ENCODE data around the gene VPS41. TPM values are rescaled to one million over a fixed set of nuclear protein-coding genes. Genes with fewer than 3 reads are reported as not detected.

VPS41 gene
- total and polyA plus RNA-seq, 4 donors: 9.2 to 24.1 (median 16.1) TPM

DNA sequence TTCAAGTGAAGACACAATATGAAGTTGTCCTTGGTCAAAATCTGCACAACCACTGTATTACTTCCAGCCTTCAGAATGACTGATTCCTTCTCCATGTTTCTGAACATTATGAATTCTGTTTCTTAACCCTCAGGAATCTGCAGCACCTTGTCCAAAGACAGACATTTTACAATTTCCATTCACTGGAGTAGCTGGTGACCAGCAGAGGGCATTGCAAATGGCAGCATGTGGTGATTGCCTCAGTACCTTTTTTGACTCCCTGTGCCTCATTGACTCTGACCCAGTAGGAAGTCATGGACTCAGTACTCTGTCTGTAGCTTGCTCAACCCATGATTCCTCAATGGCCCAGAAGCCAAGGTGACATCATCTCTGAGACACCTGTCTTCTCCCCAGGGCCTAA lies 879 bp upstream of the VPS41 start:
- H3K9me3 ChIP-seq (ENCODE audit: control insufficient read depth in 4 of 4, low read length in 3 of 4): no peaks in the 10 kb centered on the region

DNA sequence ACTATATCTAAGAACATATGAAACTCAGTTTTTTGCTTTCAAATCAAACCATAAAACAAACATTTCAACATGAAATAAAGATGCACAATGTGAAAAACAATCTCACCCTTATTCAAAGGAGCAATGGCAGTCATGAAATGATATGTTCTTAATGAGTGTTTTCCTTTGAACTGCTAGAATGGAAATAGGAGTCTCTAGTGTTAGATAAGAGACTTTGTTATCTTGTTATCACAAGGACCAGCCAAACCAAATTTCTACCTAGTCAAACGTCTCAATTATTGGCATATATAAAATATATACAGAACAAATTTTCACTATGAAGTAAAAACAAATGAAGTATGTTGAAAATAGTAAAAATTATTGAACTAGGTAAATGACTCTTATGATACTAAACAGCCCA lies 1.2 kb downstream of the VPS41 start:
- Histone ChIP-seq H3K9me3 (ENCODE audit: control insufficient read depth in 4 of 4, low read length in 3 of 4) (no peaks in the 10 kb centered on the region), H3K36me3 (ENCODE audit: control insufficient read depth in 4 of 4, insufficient read depth in 3 of 4, low read depth in 1 of 4, low read length in 3 of 4) (no peaks in the 10 kb centered on the region), H3K4me1 (ENCODE audit: control insufficient read depth in 4 of 4, insufficient read depth in 4 of 4, low read length in 3 of 4) (peaks cover 0 to 8% (median 5%) of the 10 kb centered on the region in 4 donors), H3K27me3 (ENCODE audit: control insufficient read depth in 4 of 4, insufficient read depth in 4 of 4, low read length in 3 of 4) (no peaks in the 10 kb centered on the region), H3K27ac (ENCODE audit: low read depth in 1 of 2, low read length in 2 of 2) (no peak overlapping the region), H3K4me3 (ENCODE audit: low read depth in 1 of 3, low read length in 3 of 3) (no peak overlapping the region), H3K9ac (ENCODE audit: low read depth in 1 of 2, low read length in 2 of 2) (no peak overlapping the region)
- TF ChIP-seq EGR1 (IDR thresholded peaks at IDR 0.05; ENCODE audit: low read depth in 2 of 2): no peak
- TF ChIP-seq, protein P1, sequence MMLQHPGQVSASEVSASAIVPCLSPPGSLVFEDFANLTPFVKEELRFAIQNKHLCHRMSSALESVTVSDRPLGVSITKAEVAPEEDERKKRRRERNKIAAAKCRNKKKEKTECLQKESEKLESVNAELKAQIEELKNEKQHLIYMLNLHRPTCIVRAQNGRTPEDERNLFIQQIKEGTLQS (IDR thresholded peaks at IDR 0.05): no peak
- TF ChIP-seq HNF4A (conservative IDR thresholded peaks at IDR 0.05): no peak
- TF ChIP-seq, protein P2, sequence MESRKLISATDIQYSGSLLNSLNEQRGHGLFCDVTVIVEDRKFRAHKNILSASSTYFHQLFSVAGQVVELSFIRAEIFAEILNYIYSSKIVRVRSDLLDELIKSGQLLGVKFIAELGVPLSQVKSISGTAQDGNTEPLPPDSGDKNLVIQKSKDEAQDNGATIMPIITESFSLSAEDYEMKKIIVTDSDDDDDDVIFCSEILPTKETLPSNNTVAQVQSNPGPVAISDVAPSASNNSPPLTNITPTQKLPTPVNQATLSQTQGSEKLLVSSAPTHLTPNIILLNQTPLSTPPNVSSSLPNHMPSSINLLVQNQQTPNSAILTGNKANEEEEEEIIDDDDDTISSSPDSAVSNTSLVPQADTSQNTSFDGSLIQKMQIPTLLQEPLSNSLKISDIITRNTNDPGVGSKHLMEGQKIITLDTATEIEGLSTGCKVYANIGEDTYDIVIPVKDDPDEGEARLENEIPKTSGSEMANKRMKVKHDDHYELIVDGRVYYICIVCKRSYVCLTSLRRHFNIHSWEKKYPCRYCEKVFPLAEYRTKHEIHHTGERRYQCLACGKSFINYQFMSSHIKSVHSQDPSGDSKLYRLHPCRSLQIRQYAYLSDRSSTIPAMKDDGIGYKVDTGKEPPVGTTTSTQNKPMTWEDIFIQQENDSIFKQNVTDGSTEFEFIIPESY (IDR thresholded peaks at IDR 0.05): no peak
- TF ChIP-seq, protein P3, sequence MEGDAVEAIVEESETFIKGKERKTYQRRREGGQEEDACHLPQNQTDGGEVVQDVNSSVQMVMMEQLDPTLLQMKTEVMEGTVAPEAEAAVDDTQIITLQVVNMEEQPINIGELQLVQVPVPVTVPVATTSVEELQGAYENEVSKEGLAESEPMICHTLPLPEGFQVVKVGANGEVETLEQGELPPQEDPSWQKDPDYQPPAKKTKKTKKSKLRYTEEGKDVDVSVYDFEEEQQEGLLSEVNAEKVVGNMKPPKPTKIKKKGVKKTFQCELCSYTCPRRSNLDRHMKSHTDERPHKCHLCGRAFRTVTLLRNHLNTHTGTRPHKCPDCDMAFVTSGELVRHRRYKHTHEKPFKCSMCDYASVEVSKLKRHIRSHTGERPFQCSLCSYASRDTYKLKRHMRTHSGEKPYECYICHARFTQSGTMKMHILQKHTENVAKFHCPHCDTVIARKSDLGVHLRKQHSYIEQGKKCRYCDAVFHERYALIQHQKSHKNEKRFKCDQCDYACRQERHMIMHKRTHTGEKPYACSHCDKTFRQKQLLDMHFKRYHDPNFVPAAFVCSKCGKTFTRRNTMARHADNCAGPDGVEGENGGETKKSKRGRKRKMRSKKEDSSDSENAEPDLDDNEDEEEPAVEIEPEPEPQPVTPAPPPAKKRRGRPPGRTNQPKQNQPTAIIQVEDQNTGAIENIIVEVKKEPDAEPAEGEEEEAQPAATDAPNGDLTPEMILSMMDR (IDR thresholded peaks at IDR 0.05; ENCODE audit: low read depth, low read length, missing input control): no peak
- TF ChIP-seq FOXA1 (IDR thresholded peaks at IDR 0.05): no peak
- TF ChIP-seq GABPA (IDR thresholded peaks at IDR 0.05 in 1 of 2, conservative IDR thresholded peaks at IDR 0.05 in 1 of 2): no peak
- TF ChIP-seq NR2F2 (IDR thresholded peaks at IDR 0.05): no peak
- TF ChIP-seq HNF4G (IDR thresholded peaks at IDR 0.05): no peak
- TF ChIP-seq RXRA (IDR thresholded peaks at IDR 0.05): no peak
- TF ChIP-seq SP1 (IDR thresholded peaks at IDR 0.05): no peak
- TF ChIP-seq, protein P4, sequence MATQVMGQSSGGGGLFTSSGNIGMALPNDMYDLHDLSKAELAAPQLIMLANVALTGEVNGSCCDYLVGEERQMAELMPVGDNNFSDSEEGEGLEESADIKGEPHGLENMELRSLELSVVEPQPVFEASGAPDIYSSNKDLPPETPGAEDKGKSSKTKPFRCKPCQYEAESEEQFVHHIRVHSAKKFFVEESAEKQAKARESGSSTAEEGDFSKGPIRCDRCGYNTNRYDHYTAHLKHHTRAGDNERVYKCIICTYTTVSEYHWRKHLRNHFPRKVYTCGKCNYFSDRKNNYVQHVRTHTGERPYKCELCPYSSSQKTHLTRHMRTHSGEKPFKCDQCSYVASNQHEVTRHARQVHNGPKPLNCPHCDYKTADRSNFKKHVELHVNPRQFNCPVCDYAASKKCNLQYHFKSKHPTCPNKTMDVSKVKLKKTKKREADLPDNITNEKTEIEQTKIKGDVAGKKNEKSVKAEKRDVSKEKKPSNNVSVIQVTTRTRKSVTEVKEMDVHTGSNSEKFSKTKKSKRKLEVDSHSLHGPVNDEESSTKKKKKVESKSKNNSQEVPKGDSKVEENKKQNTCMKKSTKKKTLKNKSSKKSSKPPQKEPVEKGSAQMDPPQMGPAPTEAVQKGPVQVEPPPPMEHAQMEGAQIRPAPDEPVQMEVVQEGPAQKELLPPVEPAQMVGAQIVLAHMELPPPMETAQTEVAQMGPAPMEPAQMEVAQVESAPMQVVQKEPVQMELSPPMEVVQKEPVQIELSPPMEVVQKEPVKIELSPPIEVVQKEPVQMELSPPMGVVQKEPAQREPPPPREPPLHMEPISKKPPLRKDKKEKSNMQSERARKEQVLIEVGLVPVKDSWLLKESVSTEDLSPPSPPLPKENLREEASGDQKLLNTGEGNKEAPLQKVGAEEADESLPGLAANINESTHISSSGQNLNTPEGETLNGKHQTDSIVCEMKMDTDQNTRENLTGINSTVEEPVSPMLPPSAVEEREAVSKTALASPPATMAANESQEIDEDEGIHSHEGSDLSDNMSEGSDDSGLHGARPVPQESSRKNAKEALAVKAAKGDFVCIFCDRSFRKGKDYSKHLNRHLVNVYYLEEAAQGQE (IDR thresholded peaks at IDR 0.05): no peak
- no peak for TF ChIP-seq RAD21 (IDR thresholded peaks at IDR 0.05)
- no peak for DNase-seq (ENCODE audit: low spot score)
- WGBS: 11% methylated on average over 1 of the region's 1 CpG

More for the DNA sequence above, 879 bp upstream of the VPS41 start:
- no peak overlapping the region for H3K9ac ChIP-seq (ENCODE audit: low read depth in 1 of 2, low read length in 2 of 2)
- H3K27ac ChIP-seq (ENCODE audit: low read depth in 1 of 2, low read length in 2 of 2): no peak overlapping the region
- no peak overlapping the region for H3K4me3 ChIP-seq (ENCODE audit: low read depth in 1 of 3, low read length in 3 of 3)
- TF ChIP-seq FOXA1 (IDR thresholded peaks at IDR 0.05) (no peak), EGR1 (IDR thresholded peaks at IDR 0.05; ENCODE audit: low read depth in 2 of 2) (no peak), HNF4G (IDR thresholded peaks at IDR 0.05) (no peak)
- no peaks in the 10 kb centered on the region for H3K36me3 ChIP-seq (ENCODE audit: control insufficient read depth in 4 of 4, insufficient read depth in 3 of 4, low read depth in 1 of 4, low read length in 3 of 4)
- H3K4me1 ChIP-seq (ENCODE audit: control insufficient read depth in 4 of 4, insufficient read depth in 4 of 4, low read length in 3 of 4): peaks cover 0 to 8% (median 5%) of the 10 kb centered on the region in 4 donors
- DNase-seq (ENCODE audit: low spot score): no peak
- no peaks in the 10 kb centered on the region for H3K27me3 ChIP-seq (ENCODE audit: control insufficient read depth in 4 of 4, insufficient read depth in 4 of 4, low read length in 3 of 4)

Measured in liver (tissue), 9 donors.